Activated T-helper 1 cell treated with anti-CD3 and anti-CD28 coated beads, Interleukin-12 subunit alpha, Interleukin-12 subunit beta, Interleukin-2, Interleukin-4 antibody, amounts not matched to agents 30 ng/mL and 10 ng/mL and 1 ng/mL, durations not matched to agents 14 hours and 24 hours and 36 hours (primary cell): ENCODE results near the gene ZNRF3. TPM values are rescaled to one million over a fixed set of nuclear protein-coding genes. Genes with fewer than 3 reads are reported as not detected.

Experiments used
- DNase-seq: peaks from one replicate; pipeline ENCODE4 v3.0.0; 2021; ENCODE audit warnings: low spot score
- H3K27ac Mint-ChIP-seq: one replicate; pipeline ENCODE4 v1.8.0; 2021; ENCODE audit warnings: mild to moderate bottlenecking, mixed read lengths
- H3K27me3 Mint-ChIP-seq: one replicate; pipeline ENCODE4 v1.8.0; 2022; ENCODE audit warnings: mild to moderate bottlenecking, moderate library complexity, mixed read lengths; ENCODE audit not compliant: insufficient read depth
- H3K36me3 Mint-ChIP-seq: one replicate; pipeline ENCODE4 v1.8.0; 2021; ENCODE audit warnings: low read depth, mixed read lengths
- H3K4me1 Mint-ChIP-seq: one replicate; pipeline ENCODE4 v1.8.0; 2021; ENCODE audit warnings: low read depth, mixed read lengths
- H3K4me3 Mint-ChIP-seq: one replicate; pipeline ENCODE4 v1.8.0; 2021; ENCODE audit warnings: mild to moderate bottlenecking, moderate library complexity, mixed read lengths
- H3K9me3 Mint-ChIP-seq: one replicate; pipeline ENCODE4 v1.8.0; 2021; ENCODE audit warnings: mixed read lengths
- intact Hi-C: fragments of 100-400 bp; cut with micrococcal nuclease; formaldehyde crosslinking; loops from one replicate; pipeline ENCODE4 v1.15.1; 2024
- total RNA-seq: library from RNA; stranded (reverse); gene quantifications from 2 replicates; pipeline ENCODE4 v1.2.3, GENCODE V29; 2022

Gene ZNRF3
- total RNA-seq, 1 donor from 2014 or later, result 2.1 TPM

DNA sequence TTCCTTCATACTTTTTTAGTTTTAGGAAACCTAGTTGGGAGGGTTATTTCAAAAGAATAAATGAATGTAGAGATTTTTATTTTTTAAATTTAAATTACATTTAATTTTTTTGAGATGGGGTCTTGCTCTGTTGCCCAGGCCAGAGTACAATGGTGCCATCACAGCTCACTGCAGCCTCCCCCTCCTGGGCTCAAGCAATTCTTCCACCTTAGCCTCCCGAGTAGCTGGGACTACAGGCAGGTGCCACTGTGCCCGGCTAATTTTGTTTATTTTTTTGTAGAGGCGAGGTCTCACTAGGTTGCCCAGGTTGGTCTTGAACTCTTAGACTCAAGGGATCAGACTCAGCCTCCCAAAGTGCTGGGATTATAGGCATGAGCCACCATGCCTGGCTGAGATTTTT lies 32.6 kb downstream of the ZNRF3 start:
- Mint-ChIP-seq H3K4me3 (no peak overlapping the region), H3K9me3 (no peaks in the 10 kb centered on the region), H3K27me3 (peaks cover 60% of the 10 kb centered on the region), H3K36me3 (no peaks in the 10 kb centered on the region), H3K4me1 (no peaks in the 10 kb centered on the region), H3K27ac (no peak overlapping the region)
- no peak for DNase-seq
- intact Hi-C loops, result no loop called here

DNA sequence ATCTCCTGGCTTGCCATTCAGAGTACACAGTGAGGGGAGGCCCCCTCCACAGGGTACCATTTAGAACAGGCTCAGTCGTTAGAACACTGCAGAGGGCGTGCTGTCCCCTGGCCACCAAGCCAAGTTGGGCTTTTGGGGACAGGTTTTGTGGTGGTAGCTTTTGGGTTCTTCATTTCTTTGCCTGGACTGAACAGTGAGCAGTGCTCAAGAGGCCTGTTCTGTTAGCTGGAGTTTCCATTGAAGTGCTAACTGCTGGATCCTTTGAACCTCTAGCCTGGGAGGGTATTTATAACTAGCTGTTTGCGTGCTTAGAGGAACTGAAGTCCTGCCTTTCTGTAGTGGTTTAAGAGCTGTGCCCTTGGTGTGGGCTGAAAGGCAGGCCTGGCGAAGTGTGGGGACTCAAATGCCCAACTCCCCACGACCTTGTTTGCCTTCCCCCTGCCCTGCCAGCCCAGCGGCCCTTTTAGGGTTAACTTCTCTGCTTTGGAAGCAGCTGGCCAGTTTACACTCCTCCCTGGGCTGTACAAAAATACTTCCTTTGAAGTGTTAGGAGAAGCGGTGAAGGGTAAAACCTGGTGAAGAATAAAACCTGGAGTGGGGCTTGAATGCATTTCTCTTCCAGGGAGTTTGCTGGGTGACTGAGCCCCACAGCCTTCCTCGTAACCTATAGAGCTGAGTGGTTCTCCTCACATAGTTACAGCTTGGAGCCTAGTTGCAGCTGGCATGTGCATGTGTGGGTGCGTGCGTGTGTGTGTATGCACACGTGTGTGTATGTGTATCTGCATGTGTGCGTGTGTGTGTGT lies 34.6 kb downstream of the ZNRF3 start:
- Mint-ChIP-seq H3K4me1 (no peaks in the 10 kb centered on the region), H3K36me3 (no peaks in the 10 kb centered on the region), H3K27ac (no peak overlapping the region), H3K27me3 (peaks cover 60% of the 10 kb centered on the region), H3K9me3 (no peaks in the 10 kb centered on the region), H3K4me3 (no peak overlapping the region)
- intact Hi-C loops, result no loop called here
- DNase-seq, result no peak

DNA sequence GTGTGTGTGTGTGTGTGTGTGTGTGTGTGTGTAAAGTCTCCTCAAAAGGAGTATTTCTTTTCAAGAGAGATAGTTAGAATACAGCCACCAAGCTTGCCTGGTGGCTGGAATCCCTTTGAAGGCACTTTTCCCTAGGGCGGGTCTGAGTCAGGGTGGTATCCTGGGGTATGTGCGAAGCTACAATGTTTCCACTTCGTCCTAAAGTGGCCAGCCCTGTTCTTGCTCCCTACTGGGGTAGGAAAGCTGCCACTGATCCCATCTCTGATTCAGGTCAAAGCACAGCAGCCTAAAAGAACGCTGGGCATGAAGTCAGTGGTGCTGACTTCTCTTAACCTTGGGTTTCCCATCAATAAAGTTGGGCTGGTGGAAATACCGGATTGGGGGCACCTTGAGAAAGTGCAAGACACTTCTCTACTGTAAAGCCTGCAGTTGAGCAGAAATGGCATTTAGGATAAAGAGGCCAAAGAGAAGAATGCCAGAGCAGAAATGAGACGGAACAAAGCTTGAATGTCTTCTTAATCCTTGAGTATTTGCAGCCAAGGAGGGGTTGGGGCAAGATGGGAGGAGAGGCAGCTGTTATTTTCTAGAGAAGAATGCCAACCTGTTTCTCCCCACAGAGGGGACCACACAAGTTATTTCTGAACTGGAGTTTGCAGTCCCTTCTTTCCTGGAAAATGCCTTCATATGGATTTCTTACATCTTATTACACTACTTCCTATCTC lies 35.3 kb downstream of the ZNRF3 start:
- no peak overlapping the region for H3K27ac Mint-ChIP-seq
- H3K9me3 Mint-ChIP-seq, result no peaks in the 10 kb centered on the region
- intact Hi-C loops, result no loop called here
- H3K4me1 Mint-ChIP-seq, result no peaks in the 10 kb centered on the region
- no peaks in the 10 kb centered on the region for H3K36me3 Mint-ChIP-seq
- DNase-seq, result no peak
- H3K27me3 Mint-ChIP-seq, result peaks cover 58% of the 10 kb centered on the region
- H3K4me3 Mint-ChIP-seq, result no peak overlapping the region

DNA sequence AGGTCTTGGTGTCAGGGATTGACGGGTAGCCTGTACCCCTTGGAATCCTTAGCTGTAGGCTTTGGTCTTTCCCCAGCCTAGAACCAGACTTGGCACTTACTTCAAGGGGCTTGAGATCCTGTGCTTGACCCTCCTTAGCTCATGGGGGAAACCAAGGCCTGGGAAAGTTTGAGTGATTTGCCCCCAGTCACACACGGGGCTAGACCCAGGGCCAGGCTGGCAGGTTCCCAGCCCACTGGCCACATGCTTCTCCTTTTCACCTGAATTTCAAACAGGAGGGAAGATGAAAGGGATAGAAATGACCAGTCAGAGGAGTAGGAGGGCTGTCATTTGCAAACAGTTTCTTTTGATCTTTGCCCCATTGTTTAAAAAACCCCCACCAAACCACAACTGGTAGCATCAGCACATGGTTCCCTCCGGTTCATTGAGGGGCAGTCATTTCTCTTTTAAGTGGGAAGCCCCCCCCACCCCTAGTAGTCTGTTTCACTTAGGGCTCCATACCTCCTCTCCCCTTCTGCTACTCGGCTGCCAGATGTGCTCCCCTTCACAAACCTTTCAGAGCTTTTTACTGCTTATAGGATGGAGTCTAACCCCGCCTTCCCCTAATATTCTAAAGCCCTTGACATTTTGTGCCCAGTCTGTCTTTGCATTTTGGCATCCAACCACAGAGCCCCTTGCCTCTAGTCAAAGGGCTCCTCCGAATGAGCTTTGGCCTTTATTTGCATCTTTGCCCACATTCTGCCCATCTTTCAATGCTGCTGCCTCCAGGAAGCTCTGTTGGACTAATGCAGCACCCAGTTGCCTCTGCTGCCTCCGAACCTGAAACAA lies 37.6 kb downstream of the ZNRF3 start:
- intact Hi-C loops, result no loop called here
- DNase-seq, result no peak
- Mint-ChIP-seq H3K9me3 (no peaks in the 10 kb centered on the region), H3K4me3 (no peak overlapping the region), H3K4me1 (no peaks in the 10 kb centered on the region), H3K36me3 (no peaks in the 10 kb centered on the region), H3K27ac (no peak overlapping the region), H3K27me3 (peaks cover 56% of the 10 kb centered on the region)

DNA sequence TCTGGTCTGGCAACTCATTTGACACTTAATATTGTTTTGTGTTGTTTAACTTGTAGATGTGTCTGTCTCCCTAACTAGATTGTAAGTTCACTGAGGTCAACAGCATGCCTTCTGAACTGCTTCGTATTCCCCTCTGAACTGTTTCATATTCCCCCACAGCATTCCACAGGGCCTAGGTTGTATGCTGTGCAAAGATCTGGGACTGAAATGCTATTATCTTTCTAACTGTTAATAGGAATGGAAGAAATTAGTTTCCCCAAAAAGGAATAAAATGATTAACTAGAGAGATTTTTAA lies 38.2 kb downstream of the ZNRF3 start:
- DNase-seq, result no peak
- Mint-ChIP-seq H3K27ac (no peak overlapping the region), H3K9me3 (no peaks in the 10 kb centered on the region), H3K27me3 (peaks cover 56% of the 10 kb centered on the region), H3K36me3 (no peaks in the 10 kb centered on the region), H3K4me3 (no peak overlapping the region), H3K4me1 (no peaks in the 10 kb centered on the region)
- intact Hi-C loops, result no loop called here

DNA sequence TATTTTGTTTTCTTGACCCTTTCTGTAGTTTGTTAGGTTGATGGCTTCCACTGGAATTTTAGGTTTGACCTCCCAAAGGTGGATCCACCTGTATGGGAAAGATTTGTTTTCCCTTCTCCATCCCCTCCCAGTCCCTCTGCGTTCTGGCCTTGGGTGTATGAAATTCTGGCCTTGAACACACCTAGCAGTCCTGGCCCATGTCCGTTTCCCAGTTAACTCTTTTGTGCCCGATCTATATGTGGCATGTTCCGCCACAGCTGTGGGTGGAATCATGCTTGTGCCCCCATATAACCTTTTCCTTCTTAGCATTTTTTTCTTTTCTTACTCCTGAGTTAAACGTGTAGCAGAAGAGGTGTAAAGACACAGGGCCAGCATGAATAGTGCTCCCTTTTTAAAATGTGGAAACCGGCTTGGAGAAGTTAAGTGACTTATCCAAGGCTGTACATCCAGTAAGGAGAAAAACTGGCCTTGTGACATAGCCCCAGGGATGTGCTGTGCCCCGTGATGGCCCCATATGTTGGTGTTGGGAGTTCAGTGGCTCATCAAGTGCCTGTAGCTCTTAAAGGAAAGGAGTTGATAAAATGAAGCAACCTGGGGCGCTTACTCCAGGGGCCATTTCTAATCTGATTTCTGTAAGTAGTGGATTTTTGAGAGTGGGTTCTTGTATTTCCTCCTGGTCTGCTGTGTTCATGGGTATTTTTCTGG lies 39.3 kb downstream of the ZNRF3 start:
- H3K27me3 Mint-ChIP-seq, result peaks cover 51% of the 10 kb centered on the region
- no peak for DNase-seq
- H3K4me1 Mint-ChIP-seq, result no peaks in the 10 kb centered on the region
- no peak overlapping the region for H3K27ac Mint-ChIP-seq
- intact Hi-C loops, result no loop called here
- no peak overlapping the region for H3K4me3 Mint-ChIP-seq
- H3K36me3 Mint-ChIP-seq, result no peaks in the 10 kb centered on the region
- no peaks in the 10 kb centered on the region for H3K9me3 Mint-ChIP-seq

DNA sequence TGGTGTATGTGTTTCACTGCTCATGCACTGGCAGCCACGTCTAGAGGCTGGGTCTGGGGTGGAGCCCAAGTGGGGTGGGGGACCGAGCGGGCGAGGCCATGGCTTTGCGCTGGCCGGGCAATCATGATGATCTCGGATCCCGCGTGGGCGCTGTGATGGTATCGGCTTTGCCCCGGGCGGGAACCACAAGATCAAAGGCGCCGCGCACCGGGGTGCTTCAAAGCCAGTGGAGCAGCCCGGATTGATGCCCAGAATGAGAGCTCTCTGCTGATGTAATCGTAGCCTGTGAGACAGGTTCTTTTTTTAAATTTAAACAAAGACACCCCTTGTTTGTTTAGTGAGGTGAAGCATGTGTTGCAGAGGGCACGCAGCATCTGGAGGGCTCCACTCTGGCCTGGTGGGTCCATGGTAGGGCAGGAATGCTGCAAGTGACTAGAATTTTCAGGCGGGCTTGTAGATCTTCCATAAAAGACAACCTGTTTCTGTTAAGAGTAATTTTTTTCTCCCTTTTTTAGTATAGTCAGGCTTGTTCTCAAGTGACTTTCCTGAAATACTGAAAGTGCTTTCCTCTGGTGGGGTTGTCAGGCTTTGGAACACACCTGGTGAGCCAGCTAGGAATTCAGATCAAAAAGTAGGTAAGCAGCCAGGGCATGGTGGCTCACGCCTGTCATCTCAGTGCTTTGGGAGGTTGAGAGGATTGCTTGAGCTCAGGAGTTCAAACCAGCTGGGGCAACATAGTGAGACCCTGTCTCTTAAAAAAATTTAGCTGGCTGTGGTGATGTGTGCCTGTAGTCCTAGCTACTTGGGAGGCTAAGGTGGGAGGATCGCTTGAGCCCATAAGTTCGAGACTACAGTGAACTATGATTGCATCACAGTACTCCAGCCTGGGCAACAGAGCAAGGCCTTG lies 40.7 kb downstream of the ZNRF3 start:
- Mint-ChIP-seq H3K27ac (no peak overlapping the region), H3K9me3 (no peaks in the 10 kb centered on the region), H3K36me3 (no peaks in the 10 kb centered on the region), H3K4me1 (no peaks in the 10 kb centered on the region), H3K4me3 (no peak overlapping the region), H3K27me3 (peaks cover 52% of the 10 kb centered on the region)
- no peak for DNase-seq
- intact Hi-C loops, result no loop called here

DNA sequence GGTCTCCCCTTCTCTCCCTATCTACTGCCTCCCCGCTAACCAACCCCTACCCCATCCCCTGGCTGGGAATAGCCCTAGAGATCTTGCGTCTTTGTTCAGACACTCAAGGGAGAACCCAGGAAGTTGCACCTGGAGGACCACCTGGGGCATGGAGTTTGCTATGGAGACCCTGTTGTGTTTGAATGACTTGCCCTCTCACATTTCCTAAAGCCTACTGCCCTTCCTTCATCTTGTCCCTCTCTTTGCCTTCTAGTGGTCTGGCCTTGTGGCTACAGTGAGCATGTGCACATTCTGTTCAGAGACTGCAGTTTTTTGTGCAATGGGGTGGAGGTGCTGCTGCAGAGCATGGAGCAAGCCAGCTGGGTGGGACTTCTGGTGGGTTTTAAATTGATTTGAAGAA lies 42.5 kb downstream of the ZNRF3 start:
- H3K4me3 Mint-ChIP-seq, result no peak overlapping the region
- no peak overlapping the region for H3K27ac Mint-ChIP-seq
- no peaks in the 10 kb centered on the region for H3K36me3 Mint-ChIP-seq
- intact Hi-C loops, result no loop called here
- no peaks in the 10 kb centered on the region for H3K9me3 Mint-ChIP-seq
- no peak for DNase-seq
- H3K4me1 Mint-ChIP-seq, result no peaks in the 10 kb centered on the region
- H3K27me3 Mint-ChIP-seq, result peaks cover 52% of the 10 kb centered on the region

DNA sequence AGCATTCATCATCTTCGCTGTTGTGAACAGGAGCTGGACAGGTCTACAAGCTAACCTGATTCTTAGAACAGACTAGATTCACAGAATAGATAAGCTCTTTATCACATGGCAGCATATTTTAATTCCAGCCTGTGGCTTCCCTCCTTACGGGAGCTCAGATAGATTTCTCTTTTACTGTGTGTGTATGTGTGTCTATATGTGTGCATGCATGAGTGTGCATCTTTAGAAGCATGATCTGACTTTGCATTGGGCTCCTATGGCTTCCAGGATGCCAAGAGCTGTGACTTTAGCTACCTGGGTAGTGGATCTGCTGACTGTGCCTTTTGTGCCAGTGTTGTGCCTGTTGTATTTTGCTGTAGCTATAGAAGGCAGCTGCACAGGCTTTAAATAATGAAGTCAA lies 44.3 kb downstream of the ZNRF3 start:
- Mint-ChIP-seq H3K4me3 (no peak overlapping the region), H3K27me3 (peaks cover 55% of the 10 kb centered on the region), H3K36me3 (no peaks in the 10 kb centered on the region), H3K9me3 (no peaks in the 10 kb centered on the region), H3K4me1 (no peaks in the 10 kb centered on the region), H3K27ac (no peak overlapping the region)
- intact Hi-C loops, result no loop called here
- DNase-seq, result no peak

DNA sequence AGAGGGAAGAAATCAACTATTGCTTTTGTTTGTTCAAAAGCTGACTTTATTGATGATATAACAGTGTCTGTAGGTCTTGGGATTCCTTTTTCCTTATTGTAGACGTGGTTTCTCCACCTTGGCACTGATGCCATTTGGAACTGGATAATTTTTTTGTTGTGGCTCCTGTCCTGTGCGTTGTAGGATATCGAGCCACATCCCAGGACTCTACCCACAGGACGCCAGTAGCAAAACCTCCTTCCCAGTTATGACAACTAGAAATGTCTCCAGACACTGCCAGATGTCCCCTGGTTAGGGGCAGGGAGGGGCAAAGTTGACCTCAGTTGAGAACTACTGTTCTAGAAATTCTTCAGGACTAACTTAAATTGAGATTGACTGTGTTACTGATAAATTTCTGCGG lies 45.8 kb downstream of the ZNRF3 start:
- Mint-ChIP-seq H3K9me3 (no peaks in the 10 kb centered on the region), H3K27ac (no peak overlapping the region), H3K4me3 (no peak overlapping the region), H3K27me3 (peaks cover 55% of the 10 kb centered on the region), H3K36me3 (no peaks in the 10 kb centered on the region), H3K4me1 (no peaks in the 10 kb centered on the region)
- no peak for DNase-seq
- intact Hi-C loops, result no loop called here

DNA sequence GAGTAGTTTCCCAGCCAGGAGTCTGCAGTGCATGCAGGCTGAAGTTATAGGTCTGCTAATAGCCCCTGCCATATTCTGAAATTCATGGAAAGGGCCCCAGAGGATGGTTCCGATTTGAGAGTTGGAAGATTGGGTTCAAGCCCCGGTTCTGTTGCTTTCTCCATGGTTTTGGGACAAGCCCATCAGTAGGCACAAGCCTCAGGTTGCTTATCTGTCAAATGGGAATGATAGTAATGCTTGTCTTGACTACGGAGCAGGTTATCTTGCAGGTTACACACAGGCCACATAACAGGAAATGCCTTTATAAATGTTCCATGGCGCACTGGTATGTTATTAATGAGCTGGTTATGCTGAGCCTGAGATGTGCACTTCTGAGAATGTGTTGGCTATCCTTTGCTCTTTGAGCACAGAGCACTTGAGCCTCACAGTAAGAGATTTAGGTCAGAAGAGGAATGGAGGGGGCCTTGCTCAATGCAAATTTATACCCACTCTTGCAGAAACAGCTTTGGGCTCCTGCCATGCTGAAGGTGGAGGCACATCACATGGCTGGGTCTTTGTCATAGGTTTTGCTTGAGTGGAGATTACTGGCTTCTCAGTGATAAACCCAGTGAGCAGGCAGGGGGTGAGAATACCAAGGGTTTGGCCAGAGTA lies 47.1 kb downstream of the ZNRF3 start:
- H3K27ac Mint-ChIP-seq, result no peak overlapping the region
- H3K27me3 Mint-ChIP-seq, result peaks cover 52% of the 10 kb centered on the region

More for the DNA sequence above, 47.1 kb downstream of the ZNRF3 start:
- H3K36me3 Mint-ChIP-seq, result no peaks in the 10 kb centered on the region
- intact Hi-C loops, result no loop called here
- H3K4me1 Mint-ChIP-seq, result no peaks in the 10 kb centered on the region
- no peak overlapping the region for H3K4me3 Mint-ChIP-seq
- DNase-seq, result no peak
- no peaks in the 10 kb centered on the region for H3K9me3 Mint-ChIP-seq
